ENCODE data around the gene FOXP2. TPM values are rescaled to one million over a fixed set of nuclear protein-coding genes. Genes with fewer than 3 reads are reported as not detected.
A peak's percentile ranks its signal among the peaks of the same experiment; 100 is the strongest.

FOXP2 gene
- total RNA-seq, 1 donor from 2014 or later = 5.3 TPM

DNA sequence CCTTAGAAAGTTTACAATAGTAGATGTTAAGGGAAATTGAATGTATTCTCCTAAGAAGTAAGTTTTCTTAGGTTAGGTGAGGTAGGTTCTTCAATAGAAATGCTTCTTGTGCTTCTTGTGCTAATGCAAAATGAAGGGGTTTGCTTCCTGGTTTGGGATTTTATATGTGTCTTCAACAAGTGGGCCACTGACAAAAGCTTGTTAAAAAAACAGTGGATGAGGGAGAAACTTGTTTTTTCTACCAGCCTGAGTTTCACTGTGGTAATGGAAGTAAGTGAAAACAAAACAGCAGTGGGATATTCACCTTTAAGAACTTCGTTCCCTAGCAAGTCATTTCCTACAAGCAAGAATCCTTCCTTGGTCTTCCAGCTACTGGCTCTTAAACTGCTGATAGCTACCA is 107.5 kb downstream of the FOXP2 start:
- Histone ChIP-seq H3K27me3 (ENCODE audit: control insufficient read depth, insufficient read depth, low read length) (no peaks in the 10 kb centered on the region), H3K36me3 (ENCODE audit: control insufficient read depth, insufficient read depth, low read length) (no peaks in the 10 kb centered on the region), H3K4me3 (ENCODE audit: low read depth, low read length) (no peak overlapping the region)
- FAIRE-seq = no peak
- no peak for TF ChIP-seq CTCF (IDR thresholded peaks at IDR 0.05; ENCODE audit: insufficient read depth, low read length, severe bottlenecking)
- no peak for DNase-seq (ENCODE audit: low read depth)

GRCh38 chr7:114527589-114527988 is 113.0 kb downstream of the FOXP2 start:
- Histone ChIP-seq H3K4me3 (ENCODE audit: low read depth, low read length) (no peak overlapping the region), H3K27me3 (ENCODE audit: control insufficient read depth, insufficient read depth, low read length) (no peaks in the 10 kb centered on the region), H3K36me3 (ENCODE audit: control insufficient read depth, insufficient read depth, low read length) (no peaks in the 10 kb centered on the region)
- TF ChIP-seq CTCF (IDR thresholded peaks at IDR 0.05; ENCODE audit: insufficient read depth, low read length, severe bottlenecking) = no peak
- FAIRE-seq (no peak), DNase-seq (ENCODE audit: low read depth) (no peak)

DNA sequence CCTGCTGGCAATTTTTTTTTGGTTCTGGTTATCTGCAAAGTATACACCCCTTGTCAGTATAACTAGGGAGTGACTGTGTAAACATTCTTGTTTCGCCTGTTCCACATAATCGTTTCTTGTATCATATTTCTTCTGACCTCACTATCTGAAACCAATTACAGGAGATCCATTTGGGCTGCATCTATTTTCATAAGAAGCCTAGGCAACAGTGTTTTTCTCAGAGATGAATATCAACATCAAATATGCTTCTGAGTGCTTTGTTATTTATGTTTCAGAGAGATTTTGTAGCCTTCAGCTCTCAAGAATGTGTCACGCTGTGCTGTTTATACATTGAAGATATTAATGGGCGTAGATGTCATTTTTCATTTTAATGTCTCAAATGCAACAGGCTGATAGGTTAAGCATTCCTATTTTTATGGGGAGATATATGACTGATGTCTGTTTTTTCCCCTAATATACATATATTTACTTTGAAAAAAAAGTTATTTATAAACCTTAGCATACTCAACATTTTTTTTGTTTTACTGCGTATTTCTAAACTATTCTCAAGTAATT is 115.5 kb downstream of the FOXP2 start:
- Histone ChIP-seq H3K36me3 (ENCODE audit: control insufficient read depth, insufficient read depth, low read length) (no peaks in the 10 kb centered on the region), H3K27me3 (ENCODE audit: control insufficient read depth, insufficient read depth, low read length) (no peaks in the 10 kb centered on the region), H3K4me3 (ENCODE audit: low read depth, low read length) (no peak overlapping the region)
- DNase-seq (ENCODE audit: low read depth) (peak; percentile 52), FAIRE-seq (no peak)
- no peak for TF ChIP-seq CTCF (IDR thresholded peaks at IDR 0.05; ENCODE audit: insufficient read depth, low read length, severe bottlenecking)

GRCh38 chr7:114531326-114531725 is 116.7 kb downstream of the FOXP2 start:
- no peaks in the 10 kb centered on the region for H3K27me3 ChIP-seq (ENCODE audit: control insufficient read depth, insufficient read depth, low read length)
- H3K36me3 ChIP-seq (ENCODE audit: control insufficient read depth, insufficient read depth, low read length) = no peaks in the 10 kb centered on the region
- no peak for TF ChIP-seq CTCF (IDR thresholded peaks at IDR 0.05; ENCODE audit: insufficient read depth, low read length, severe bottlenecking)
- FAIRE-seq (no peak), DNase-seq (ENCODE audit: low read depth) (no peak)
- no peak overlapping the region for H3K4me3 ChIP-seq (ENCODE audit: low read depth, low read length)

DNA sequence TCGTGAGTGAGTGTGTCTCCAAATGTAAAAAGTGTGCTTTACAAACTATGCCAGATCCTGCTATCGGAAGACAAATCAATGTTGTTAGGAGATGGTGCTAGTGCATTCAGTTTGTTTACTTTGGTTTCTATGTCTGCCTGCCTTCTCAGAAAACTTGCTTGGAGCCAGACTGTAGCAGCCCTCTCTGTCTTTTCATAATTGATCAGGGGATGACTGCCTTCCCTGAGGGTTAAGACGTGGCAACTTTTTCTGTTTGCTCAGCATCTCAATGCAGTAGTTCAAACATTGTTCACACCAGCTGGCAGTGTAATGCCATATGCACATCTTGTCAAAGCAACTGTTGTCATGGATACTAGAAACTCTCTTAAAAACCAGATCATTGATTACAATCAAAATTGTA is 118.5 kb downstream of the FOXP2 start:
- FAIRE-seq (no peak), DNase-seq (ENCODE audit: low read depth) (peak; percentile 4)
- Histone ChIP-seq H3K27me3 (ENCODE audit: control insufficient read depth, insufficient read depth, low read length) (no peaks in the 10 kb centered on the region), H3K4me3 (ENCODE audit: low read depth, low read length) (no peak overlapping the region), H3K36me3 (ENCODE audit: control insufficient read depth, insufficient read depth, low read length) (no peaks in the 10 kb centered on the region)
- TF ChIP-seq CTCF (IDR thresholded peaks at IDR 0.05; ENCODE audit: insufficient read depth, low read length, severe bottlenecking) = no peak

DNA sequence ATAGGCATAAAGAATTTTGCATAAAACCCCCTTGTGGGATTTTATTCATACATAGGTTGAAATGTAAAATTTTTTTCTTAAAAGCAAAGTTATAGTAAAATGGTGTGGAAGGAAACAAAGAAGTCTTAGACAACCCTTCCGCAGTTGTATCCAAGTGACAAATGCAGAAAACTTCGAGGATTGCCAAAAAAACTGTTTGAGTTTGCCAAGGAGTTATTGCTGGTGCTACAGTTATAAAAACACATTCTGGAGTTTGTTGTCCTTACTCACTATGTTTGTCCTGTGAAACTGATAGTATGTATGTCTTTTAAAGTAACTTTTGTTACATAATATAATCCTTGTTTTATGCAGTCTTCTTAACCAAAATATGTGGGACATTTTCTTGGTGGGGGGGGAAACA is 120.3 kb downstream of the FOXP2 start:
- Histone ChIP-seq H3K36me3 (ENCODE audit: control insufficient read depth, insufficient read depth, low read length) (no peaks in the 10 kb centered on the region), H3K27me3 (ENCODE audit: control insufficient read depth, insufficient read depth, low read length) (no peaks in the 10 kb centered on the region), H3K4me3 (ENCODE audit: low read depth, low read length) (no peak overlapping the region)
- FAIRE-seq (no peak), DNase-seq (ENCODE audit: low read depth) (no peak)
- TF ChIP-seq CTCF (IDR thresholded peaks at IDR 0.05; ENCODE audit: insufficient read depth, low read length, severe bottlenecking) = no peak
